HG02938 (cell line): ENCODE results near the gene ABCA4.
"Not testable (repeated sequence)": the region's sequence is repeated elsewhere in the genome, so short reads cannot be mapped to it uniquely, and the experiment has no call there.

Experiments used
- ATAC-seq: cut with Tn5 transposase; IDR thresholded peaks from one replicate; pipeline ENCODE4 v1.9.1; 2021; ENCODE audit warnings: mild to moderate bottlenecking, moderate library complexity; ENCODE audit not compliant: unreplicated experiment

The ABCA4 gene

DNA sequence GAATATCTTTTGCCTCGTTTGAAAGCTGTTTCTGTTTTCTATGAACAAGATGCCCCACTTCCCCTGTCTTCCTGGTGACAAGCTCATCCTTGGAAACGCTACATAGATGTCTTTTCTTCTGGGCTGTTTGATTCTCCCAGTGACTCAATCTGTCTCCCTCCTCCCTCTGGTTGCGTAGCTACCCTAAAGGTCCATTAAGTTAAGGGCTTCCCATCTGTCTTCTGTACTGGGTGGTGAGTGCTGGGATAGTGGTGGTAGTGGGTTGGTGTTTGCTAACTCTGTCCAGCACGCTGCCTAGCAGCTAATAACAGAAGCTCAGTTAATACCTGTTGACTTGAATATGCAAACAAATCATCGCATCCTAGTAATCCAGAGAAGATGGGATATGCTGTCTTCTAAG, 161.5 kb downstream of the ABCA4 start:
- ATAC-seq, result no peak

DNA sequence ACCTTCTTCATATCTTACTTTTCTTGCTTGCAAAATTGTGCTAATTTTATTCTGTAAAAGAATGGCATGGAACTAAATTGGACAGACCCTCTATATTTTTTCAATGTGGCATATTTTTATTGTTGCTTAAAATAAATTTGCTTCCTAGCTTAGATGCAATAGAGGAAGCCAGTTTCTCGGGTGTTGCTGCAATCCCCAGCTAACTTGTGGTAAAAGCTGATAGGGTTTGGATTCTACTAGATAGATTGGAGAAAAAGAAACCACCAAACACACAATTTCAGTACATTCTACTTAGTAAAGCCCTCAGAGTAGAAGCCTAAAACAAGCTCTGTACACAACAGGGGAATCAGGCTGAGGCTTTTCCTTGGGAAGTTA, 162.2 kb downstream of the ABCA4 start:
- ATAC-seq, result no peak

DNA sequence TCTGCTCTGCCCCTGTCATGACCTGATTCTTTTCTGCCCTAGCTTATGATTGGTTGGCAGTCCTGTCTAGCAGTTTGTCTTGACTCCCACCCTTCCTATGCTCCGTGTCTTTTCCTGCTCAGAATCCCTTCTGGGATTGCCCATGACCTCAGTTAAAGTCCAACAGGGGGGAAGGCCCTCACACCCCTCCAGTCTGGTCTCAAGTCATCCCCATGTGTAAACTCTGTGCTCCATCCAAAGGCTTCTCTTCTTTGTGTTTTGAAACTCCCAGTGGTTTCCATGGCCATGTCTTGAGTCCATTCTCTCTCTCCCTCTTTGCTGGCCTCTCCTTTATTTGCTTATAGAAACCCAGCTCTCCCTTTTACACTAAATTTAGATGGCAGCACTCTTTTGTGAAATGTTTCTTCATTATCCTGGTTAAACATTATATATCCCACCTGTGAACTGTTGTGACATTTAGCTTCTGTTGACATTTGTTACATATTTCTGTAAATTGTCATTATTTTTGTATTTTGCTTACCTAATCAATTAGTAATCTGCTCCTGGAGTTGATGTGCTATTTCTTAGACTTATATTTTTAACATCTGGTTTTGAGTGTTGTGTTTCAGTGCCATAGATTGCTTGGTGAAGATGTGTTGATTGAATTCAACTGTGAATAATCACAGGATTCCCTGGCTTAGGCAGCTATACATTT, 162.8 kb downstream of the ABCA4 start:
- no peak for ATAC-seq

DNA sequence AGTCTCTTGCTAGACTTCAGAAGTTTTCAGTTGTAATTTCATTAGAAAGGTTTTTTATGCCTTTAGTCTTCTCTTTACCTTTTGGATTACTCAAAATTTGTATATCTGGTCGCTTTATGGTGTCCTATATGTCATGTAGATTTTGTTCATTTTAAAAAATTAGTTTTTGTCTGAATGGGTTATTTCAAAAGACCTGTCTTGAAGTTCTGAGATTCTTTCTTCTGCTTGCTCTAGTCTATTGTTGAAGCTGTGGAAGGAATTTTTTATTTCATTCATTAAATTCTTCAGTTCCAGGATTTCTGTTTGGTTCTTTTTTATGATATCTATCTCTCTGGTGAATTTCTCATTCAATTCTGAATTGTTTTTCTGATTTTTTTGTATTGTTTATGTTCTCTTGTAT, 165.2 kb downstream of the ABCA4 start:
- ATAC-seq, result no peak

DNA sequence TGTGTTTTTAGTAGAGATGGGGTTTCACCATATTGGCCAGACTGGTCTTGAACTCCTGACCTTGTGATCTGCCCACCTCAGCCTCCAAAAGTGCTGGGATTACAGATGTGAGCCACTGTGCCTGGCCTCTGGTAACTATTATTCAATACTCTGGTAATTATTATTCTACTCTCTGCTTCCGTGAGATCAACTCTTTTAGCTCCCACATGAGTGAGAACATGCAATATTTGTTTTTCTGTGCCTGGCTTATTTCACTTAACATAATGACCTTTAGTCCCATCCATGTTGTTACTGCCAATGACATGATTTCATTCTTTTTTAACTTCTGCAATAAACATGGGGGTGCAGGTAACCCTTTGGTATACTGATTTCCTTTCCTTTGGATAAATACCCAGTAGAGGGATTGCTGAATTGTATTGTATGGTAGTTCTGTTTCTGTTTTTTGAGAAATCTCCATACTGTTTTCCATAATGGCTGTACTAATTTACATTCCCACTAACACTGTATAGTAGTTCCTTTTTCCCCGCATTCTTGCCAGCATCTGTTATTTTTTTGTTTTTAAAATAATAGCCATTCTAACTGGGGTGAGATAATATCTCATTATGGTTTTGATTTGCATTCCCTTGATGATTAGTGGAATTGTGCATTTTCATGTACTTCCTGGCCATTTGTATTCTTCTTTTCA, 173.8 kb downstream of the ABCA4 start:
- not testable (repeated sequence) for ATAC-seq
